Measurements from ENCODE around the gene MREG.

The MREG gene

DNA sequence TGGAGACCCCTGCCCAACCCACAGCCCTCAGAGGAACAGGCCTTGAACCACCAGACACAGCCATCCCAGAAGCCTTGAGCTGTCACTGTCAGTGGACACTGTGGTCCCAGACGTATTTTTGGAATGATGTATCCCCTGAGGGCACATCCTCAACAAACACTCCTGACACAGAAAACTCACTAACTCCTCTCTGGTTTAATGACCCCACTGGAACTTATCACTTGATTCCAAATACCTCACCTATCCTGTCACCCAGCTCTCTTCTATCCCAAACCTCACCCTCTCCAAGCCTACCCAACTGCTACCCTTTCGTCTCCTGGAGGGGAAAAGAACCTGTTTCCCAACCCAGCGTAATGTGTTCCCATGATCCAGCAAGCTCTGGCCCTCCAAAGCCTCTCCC lies 111.6 kb downstream of the MREG start:
- H3F3A ChIP-seq (ENCODE audit: insufficient read depth, low read length), result peaks cover 19% of the 10 kb centered on the region
- H3K4me2 ChIP-seq (ENCODE audit: low read depth, low read length), result peak overlapping the region; percentile 88; the same call in 1 of the 2 replicates
- no peaks in the 10 kb centered on the region for H3K27me3 ChIP-seq (replicated peaks; ENCODE audit: insufficient read depth, low read length)
- H3K79me2 ChIP-seq (ENCODE audit: low read length), result no peaks in the 10 kb centered on the region
- no peaks in the 10 kb centered on the region for H3K9me2 ChIP-seq (replicated peaks; ENCODE audit: insufficient read depth, low read length)
- H2AFZ ChIP-seq (ENCODE audit: low read length), result peak overlapping the region; percentile 43
- TF ChIP-seq EZH2phosphoT487 (IDR thresholded peaks at IDR 0.05; ENCODE audit: low read length), result no peak
- TF ChIP-seq CTCF (IDR thresholded peaks at IDR 0.05; ENCODE audit: low read length), result no peak
- no peak for TF ChIP-seq EZH2 (optimal IDR thresholded peaks at IDR 0.05; ENCODE audit: low read depth, low read length)
- H3K9ac ChIP-seq (ENCODE audit: low read length), result peak overlapping the region; percentile 51; the same call in 1 of the 2 replicates
- no peaks in the 10 kb centered on the region for H3K9me3 ChIP-seq (replicated peaks; ENCODE audit: insufficient read depth, low read length)
- H3K4me1 ChIP-seq (ENCODE audit: low read length), result peaks cover 55% of the 10 kb centered on the region
- no peaks in the 10 kb centered on the region for H4K20me1 ChIP-seq (ENCODE audit: insufficient read depth, low read length)
- no peaks in the 10 kb centered on the region for H3K36me3 ChIP-seq (replicated peaks; ENCODE audit: insufficient read depth, low read length)
- peak overlapping the region; percentile 77; the same call in 1 of the 2 replicates for H3K27ac ChIP-seq (ENCODE audit: low read length)
- no peak for DNase-seq
- H3K4me3 ChIP-seq (ENCODE audit: low read length), result peak overlapping the region; percentile 36; the same call in 1 of the 2 replicates

- H3F3A ChIP-seq (ENCODE audit: insufficient read depth, low read length), result peaks cover 10% of the 10 kb centered on the region
- no peaks in the 10 kb centered on the region for H4K20me1 ChIP-seq (ENCODE audit: insufficient read depth, low read length)
- peak; percentile 76 for DNase-seq
- H3K4me3 ChIP-seq (ENCODE audit: low read length), result peak overlapping the region; percentile 36
- peak overlapping the region; percentile 43 for H2AFZ ChIP-seq (ENCODE audit: low read length)
- no peaks in the 10 kb centered on the region for H3K9me2 ChIP-seq (replicated peaks; ENCODE audit: insufficient read depth, low read length)
- H3K4me2 ChIP-seq (ENCODE audit: low read depth, low read length), result peak overlapping the region; percentile 88
- no peaks in the 10 kb centered on the region for H3K79me2 ChIP-seq (ENCODE audit: low read length)
- peaks cover 46% of the 10 kb centered on the region for H3K4me1 ChIP-seq (ENCODE audit: low read length)
- no peaks in the 10 kb centered on the region for H3K9me3 ChIP-seq (replicated peaks; ENCODE audit: insufficient read depth, low read length)
- peak overlapping the region; percentile 77 for H3K27ac ChIP-seq (ENCODE audit: low read length)
- peak overlapping the region; percentile 51 for H3K9ac ChIP-seq (ENCODE audit: low read length)
- H3K27me3 ChIP-seq (replicated peaks; ENCODE audit: insufficient read depth, low read length), result no peaks in the 10 kb centered on the region
- TF ChIP-seq CTCF (IDR thresholded peaks at IDR 0.05; ENCODE audit: low read length) (no peak), EZH2phosphoT487 (IDR thresholded peaks at IDR 0.05; ENCODE audit: low read length) (no peak), EZH2 (optimal IDR thresholded peaks at IDR 0.05; ENCODE audit: low read depth, low read length) (no peak)
- H3K36me3 ChIP-seq (replicated peaks; ENCODE audit: insufficient read depth, low read length), result no peaks in the 10 kb centered on the region
These were observed 112.5 kb downstream of the MREG start for GRCh38 chr2:215900843-215901242.

DNA sequence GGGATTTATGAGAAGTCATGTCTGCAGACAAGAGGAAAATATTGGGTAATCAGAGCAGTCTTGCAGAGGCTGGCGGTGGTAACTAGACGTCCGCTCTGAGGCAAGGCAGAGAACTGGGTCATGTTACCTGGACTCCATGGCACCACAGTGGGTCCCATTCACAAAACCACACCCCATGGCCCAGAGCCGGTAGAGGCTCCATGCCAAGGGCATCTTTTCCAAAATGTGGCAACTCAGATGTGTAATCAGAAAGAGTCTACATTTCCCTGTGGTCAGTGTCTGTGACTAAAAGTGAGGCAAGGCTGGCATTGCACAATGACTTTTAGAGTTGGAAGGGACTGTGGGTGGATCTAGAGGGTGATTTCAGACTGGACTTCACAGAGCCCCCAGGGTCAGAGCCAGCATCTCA lies 113.1 kb downstream of the MREG start:
- no peaks in the 10 kb centered on the region for H3K27me3 ChIP-seq (replicated peaks; ENCODE audit: insufficient read depth, low read length)
- DNase-seq, result no peak

More for the DNA sequence above, 113.1 kb downstream of the MREG start:
- Histone ChIP-seq H2AFZ (ENCODE audit: low read length) (no peak overlapping the region), H3K9me2 (replicated peaks; ENCODE audit: insufficient read depth, low read length) (no peaks in the 10 kb centered on the region), H3K79me2 (ENCODE audit: low read length) (no peaks in the 10 kb centered on the region), H3K27ac (ENCODE audit: low read length) (peak overlapping the region; percentile 77; the same call in 1 of the 2 replicates), H3K9me3 (replicated peaks; ENCODE audit: insufficient read depth, low read length) (no peaks in the 10 kb centered on the region), H3K4me2 (ENCODE audit: low read depth, low read length) (peak overlapping the region; percentile 88; the same call in 1 of the 2 replicates), H3K4me3 (ENCODE audit: low read length) (no peak overlapping the region), H3K4me1 (ENCODE audit: low read length) (peaks cover 40% of the 10 kb centered on the region), H4K20me1 (ENCODE audit: insufficient read depth, low read length) (no peaks in the 10 kb centered on the region), H3K36me3 (replicated peaks; ENCODE audit: insufficient read depth, low read length) (no peaks in the 10 kb centered on the region), H3F3A (ENCODE audit: insufficient read depth, low read length) (peaks cover 3% of the 10 kb centered on the region), H3K9ac (ENCODE audit: low read length) (no peak overlapping the region)
- TF ChIP-seq CTCF (IDR thresholded peaks at IDR 0.05; ENCODE audit: low read length), result no peak
- no peak for TF ChIP-seq EZH2 (optimal IDR thresholded peaks at IDR 0.05; ENCODE audit: low read depth, low read length)
- no peak for TF ChIP-seq EZH2phosphoT487 (IDR thresholded peaks at IDR 0.05; ENCODE audit: low read length)

Data from MM.1S (cell line).